ENCODE results near the gene EFCAB10. TPM values are rescaled to one million over a fixed set of nuclear protein-coding genes. Genes with fewer than 3 reads are reported as not detected.
"Not testable (repeated sequence)": the region's sequence is repeated elsewhere in the genome, so short reads cannot be mapped to it uniquely, and the experiment has no call there.

Gene EFCAB10
- total and polyA plus RNA-seq, 2 of the 13 experiments (the other 11 are each of a cell fraction or from before 2014, with no cell fraction given): 0.40 TPM; not detected in 1

GRCh38 chr7:105530546-105530945 lies 50.7 kb downstream of the EFCAB10 start:
- no peak overlapping the region for H2AFZ ChIP-seq (ENCODE audit: low read length)
- POLR2A ChIA-PET: no interaction called here
- peaks cover 23% of the 10 kb centered on the region for H3K79me2 ChIP-seq (ENCODE audit: insufficient read depth, low read length)
- BruUV-seq (replicated peaks): no TSS peak
- no peak overlapping the region for H3K9ac ChIP-seq (ENCODE audit: insufficient read depth, low read depth, low read length)
- ATAC-seq (no peak), FAIRE-seq (no peak), DNase-seq (ENCODE audit: low spot score) (no peak)
- no peak overlapping the region for H3K4me3 ChIP-seq (replicated peaks in 1 of 3; ENCODE audit: insufficient read depth in 1 of 3, low read depth in 2 of 3, low read length in 3 of 3)
- 97% methylated on average over 20 of the region's 20 CpGs for WGBS (ENCODE audit: low lambda C conversion rate)
- H3K36me3 ChIP-seq (replicated peaks in 1 of 2; ENCODE audit: control insufficient read depth in 1 of 2, insufficient read depth in 2 of 2, low read length in 2 of 2): peaks cover 2% of the 10 kb centered on the region in 2 experiments; a peak in 2 of 5 replicates
- H3K9me3 ChIP-seq (ENCODE audit: low read length): no peaks in the 10 kb centered on the region
- H4K20me1 ChIP-seq (ENCODE audit: insufficient read depth, low read length): no peaks in the 10 kb centered on the region
- in situ Hi-C loops (cut with HindIII; ENCODE audit: extremely low pct_ligation_motif_present, low pct_unique_long_range_greater_than_20kb) (no loop called here), intact Hi-C loops (cut with micrococcal nuclease; ENCODE audit: unreplicated experiment) (no loop called here)
- CTCF ChIA-PET (ENCODE audit: low intra/inter-chr PET ratio, low total read pairs): no interaction called here
- TF ChIP-seq ZBTB7A (CRISPR knock-in tag; IDR thresholded peaks at IDR 0.05) (no peak), ZNF510 (CRISPR knock-in tag; IDR thresholded peaks at IDR 0.05; ENCODE audit: low read depth) (no peak), ZNF768 (CRISPR knock-in tag; IDR thresholded peaks at IDR 0.05) (no peak), SMAD1 (CRISPR knock-in tag; IDR thresholded peaks at IDR 0.05; ENCODE audit: borderline replicate concordance, low read depth) (no peak), ZNF232 (CRISPR knock-in tag; IDR thresholded peaks at IDR 0.05; ENCODE audit: borderline replicate concordance) (no peak), PAF1 (CRISPR knock-in tag; IDR thresholded peaks at IDR 0.05) (no peak)
- peaks cover 14% of the 10 kb centered on the region for H3K4me1 ChIP-seq (ENCODE audit: insufficient read depth, low read length)
- no peaks in the 10 kb centered on the region; a peak in 1 of 5 replicates for H3K27me3 ChIP-seq (ENCODE audit: control insufficient read depth in 1 of 2, insufficient read depth in 2 of 2, low read length in 2 of 2)
- H3K4me2 ChIP-seq (ENCODE audit: low read depth, low read length): peak overlapping the region; percentile 93
- no peak overlapping the region for H3K27ac ChIP-seq (ENCODE audit: extremely low read length, insufficient read depth, low read length)

DNA sequence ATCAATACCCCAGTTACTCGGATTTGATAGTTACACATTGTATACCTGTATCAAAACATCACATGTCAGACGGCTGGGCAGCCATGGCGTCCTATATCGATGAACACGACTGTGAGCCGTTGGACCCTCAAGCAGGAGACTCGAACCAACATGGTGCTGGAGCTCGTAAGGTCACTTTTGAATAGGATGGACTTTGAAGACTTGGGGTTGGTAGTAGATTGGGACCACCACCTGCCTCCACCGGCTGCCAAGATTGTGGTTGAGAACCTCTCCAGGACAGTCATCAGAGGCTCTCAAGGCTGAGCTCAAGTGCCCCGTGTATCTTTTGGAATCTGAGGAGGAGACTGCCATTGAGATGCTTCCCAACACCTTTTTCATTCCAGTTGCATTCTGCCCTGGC lies 51.2 kb downstream of the EFCAB10 start:
- no peak overlapping the region for H2AFZ ChIP-seq (ENCODE audit: low read length)
- H3K9ac ChIP-seq (ENCODE audit: insufficient read depth, low read depth, low read length): no peak overlapping the region
- no peak overlapping the region for H3K4me2 ChIP-seq (ENCODE audit: low read depth, low read length)
- H4K20me1 ChIP-seq (ENCODE audit: insufficient read depth, low read length): no peaks in the 10 kb centered on the region
- DNase-seq (ENCODE audit: low spot score) (no peak), ATAC-seq (no peak), FAIRE-seq (no peak)
- 93% methylated on average over 10 of the region's 10 CpGs for WGBS (ENCODE audit: low lambda C conversion rate)
- ChIA-PET CTCF (ENCODE audit: low intra/inter-chr PET ratio, low total read pairs) (no interaction called here), POLR2A (no interaction called here)
- BruUV-seq (replicated peaks): no TSS peak
- peaks cover 14% of the 10 kb centered on the region for H3K4me1 ChIP-seq (ENCODE audit: insufficient read depth, low read length)
- H3K36me3 ChIP-seq (replicated peaks in 1 of 2; ENCODE audit: control insufficient read depth in 1 of 2, insufficient read depth in 2 of 2, low read length in 2 of 2): no peaks in the 10 kb centered on the region
- H3K79me2 ChIP-seq (ENCODE audit: insufficient read depth, low read length): peaks cover 23% of the 10 kb centered on the region
- intact Hi-C loops (cut with micrococcal nuclease; ENCODE audit: unreplicated experiment): no loop called here
- no peak overlapping the region for H3K4me3 ChIP-seq (replicated peaks in 1 of 3; ENCODE audit: insufficient read depth in 1 of 3, low read depth in 2 of 3, low read length in 3 of 3)
- no peak overlapping the region for H3K27ac ChIP-seq (ENCODE audit: extremely low read length, insufficient read depth, low read length)
- no peak for TF ChIP-seq EZH2 (conservative IDR thresholded peaks at IDR 0.05; ENCODE audit: low read depth, low read length)
- TF ChIP-seq ZSCAN31 (CRISPR knock-in tag; IDR thresholded peaks at IDR 0.05; ENCODE audit: low read depth): no peak
- TF ChIP-seq CBFB (CRISPR knock-in tag; IDR thresholded peaks at IDR 0.05): no peak
- TF ChIP-seq ZNF253 (CRISPR knock-in tag; IDR thresholded peaks at IDR 0.05; ENCODE audit: borderline replicate concordance): no peak
- no peak for TF ChIP-seq NFKBIZ (CRISPR knock-in tag; IDR thresholded peaks at IDR 0.05)
- TF ChIP-seq ERF (CRISPR knock-in tag; IDR thresholded peaks at IDR 0.05): no peak
- TF ChIP-seq ZNF616 (CRISPR knock-in tag; IDR thresholded peaks at IDR 0.05; ENCODE audit: low read depth): no peak
- no peak for TF ChIP-seq IKZF4 (CRISPR knock-in tag; IDR thresholded peaks at IDR 0.05; ENCODE audit: borderline replicate concordance, low read depth, not compliant biosample characterization)
- H3K9me3 ChIP-seq (ENCODE audit: low read length): no peaks in the 10 kb centered on the region
- H3K27me3 ChIP-seq (ENCODE audit: control insufficient read depth in 1 of 2, insufficient read depth in 2 of 2, low read length in 2 of 2): no peaks in the 10 kb centered on the region; a peak in 1 of 5 replicates
- in situ Hi-C loops (cut with HindIII; ENCODE audit: extremely low pct_ligation_motif_present, low pct_unique_long_range_greater_than_20kb): no loop called here

GRCh38 chr7:105527737-105528136 lies 53.6 kb downstream of the EFCAB10 start:
- H3K9me3 ChIP-seq (ENCODE audit: low read length); in situ Hi-C loops (cut with HindIII; ENCODE audit: extremely low pct_ligation_motif_present, low pct_unique_long_range_greater_than_20kb); FAIRE-seq; CTCF ChIA-PET (ENCODE audit: low intra/inter-chr PET ratio, low total read pairs); intact Hi-C loops (cut with micrococcal nuclease; ENCODE audit: unreplicated experiment); H3K27me3 ChIP-seq (ENCODE audit: control insufficient read depth in 1 of 2, insufficient read depth in 2 of 2, low read length in 2 of 2); H3K9ac ChIP-seq (ENCODE audit: insufficient read depth, low read depth, low read length); BruUV-seq (replicated peaks); POLR2A ChIA-PET; H4K20me1 ChIP-seq (ENCODE audit: insufficient read depth, low read length); H3K27ac ChIP-seq (ENCODE audit: extremely low read length, insufficient read depth, low read length); H3K4me1 ChIP-seq (ENCODE audit: insufficient read depth, low read length); ATAC-seq; DNase-seq (ENCODE audit: low spot score); H3K79me2 ChIP-seq (ENCODE audit: insufficient read depth, low read length); H3K4me2 ChIP-seq (ENCODE audit: low read depth, low read length); H3K4me3 ChIP-seq (replicated peaks in 1 of 3; ENCODE audit: insufficient read depth in 1 of 3, low read depth in 2 of 3, low read length in 3 of 3); H2AFZ ChIP-seq (ENCODE audit: low read length); H3K36me3 ChIP-seq (replicated peaks in 1 of 2; ENCODE audit: control insufficient read depth in 1 of 2, insufficient read depth in 2 of 2, low read length in 2 of 2): not testable (repeated sequence)
- WGBS (ENCODE audit: low lambda C conversion rate): 96% methylated on average over 5 of the region's 5 CpGs
